ENCODE data around the gene MFAP3L.

Gene MFAP3L

DNA sequence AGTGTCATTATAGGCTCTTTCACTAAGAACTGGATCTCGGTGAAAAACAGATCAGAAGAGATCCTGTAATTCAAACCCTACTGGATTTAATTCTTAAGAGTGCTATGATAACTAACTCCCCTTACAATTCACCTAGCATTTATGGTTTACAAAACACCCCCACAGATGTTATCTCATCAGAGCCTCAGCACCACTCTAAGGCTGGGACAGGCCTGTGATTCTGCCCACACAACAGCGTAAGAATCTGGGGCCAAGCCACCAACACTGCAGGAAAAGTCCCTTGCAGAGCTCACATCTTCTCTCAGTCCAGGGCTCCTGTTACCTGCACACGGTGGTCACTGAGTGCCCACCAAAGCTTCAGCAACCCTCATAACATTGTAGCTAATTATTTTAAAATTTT is 8.9 kb downstream of the MFAP3L start:
- DNase-seq (ENCODE audit: low spot score) = no peak

- DNase-seq (ENCODE audit: low spot score) = no peak
These were observed 10.9 kb downstream of the MFAP3L start for GRCh38 chr4:170015285-170015684.

DNA sequence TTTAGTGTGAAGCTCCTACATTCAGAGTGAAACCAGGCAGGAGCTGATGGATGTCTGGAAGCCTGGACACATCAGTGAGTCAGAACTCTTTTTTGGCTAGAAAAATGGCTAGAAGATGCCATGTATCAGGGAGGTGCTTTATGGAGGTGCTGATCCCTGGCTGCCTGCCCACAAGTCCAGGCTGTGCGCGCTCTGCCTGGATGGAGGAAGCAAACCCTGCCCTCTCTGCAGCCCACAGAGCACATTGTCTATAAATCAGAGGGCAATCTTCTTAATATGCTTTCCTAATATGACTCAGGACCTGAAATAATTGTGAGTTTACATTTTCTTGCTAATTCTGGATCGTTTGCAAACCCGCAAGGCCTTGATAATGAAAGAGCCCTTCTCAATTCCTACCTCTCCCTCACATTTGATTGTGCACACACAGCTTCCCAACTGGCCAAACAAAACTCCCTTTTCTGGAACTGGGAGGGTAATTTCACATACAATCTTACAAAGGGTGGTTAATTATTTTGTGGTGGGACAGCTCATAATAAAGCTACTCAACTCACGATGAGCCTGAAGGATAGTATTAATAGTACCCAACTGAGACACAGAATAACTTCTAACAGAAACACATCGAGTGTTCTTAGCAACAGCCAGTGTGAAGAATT is 11.7 kb downstream of the MFAP3L start:
- DNase-seq (ENCODE audit: low spot score) = no peak

- DNase-seq (ENCODE audit: low spot score) = no peak
These were observed 13.6 kb downstream of the MFAP3L start for GRCh38 chr4:170012629-170012958.

DNA sequence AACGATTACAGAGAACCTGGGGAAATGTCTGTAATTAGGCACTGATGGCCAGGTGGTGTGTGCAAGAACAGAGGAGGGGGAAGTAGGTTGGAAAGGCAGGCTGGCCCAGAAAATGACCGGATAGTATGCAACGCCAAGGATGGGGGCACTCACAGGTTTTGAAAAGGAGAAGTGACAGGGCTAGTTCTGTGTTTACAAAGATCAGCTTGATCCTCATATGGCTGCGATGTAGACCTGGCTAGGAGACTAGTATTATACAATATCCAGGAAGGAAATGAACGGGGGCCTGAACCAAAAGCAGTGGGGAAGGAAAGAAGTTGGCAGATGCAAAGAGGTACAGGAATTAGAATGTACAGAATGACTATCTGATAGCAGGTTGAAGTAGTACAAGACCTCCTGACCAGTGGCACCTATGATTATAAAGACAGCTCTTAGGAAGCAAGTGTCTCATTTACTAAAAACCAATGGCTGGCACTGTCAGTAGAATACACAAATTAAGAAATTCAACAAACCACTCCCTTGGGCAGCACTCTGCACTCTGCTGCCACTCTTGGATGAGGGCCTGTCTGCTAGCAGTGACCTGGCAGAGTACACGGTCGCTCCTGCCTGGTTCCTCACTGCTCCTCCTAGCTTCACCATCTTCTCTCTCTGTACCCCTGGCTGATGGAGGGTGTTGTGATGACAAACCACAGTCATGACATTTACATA is 14.1 kb downstream of the MFAP3L start:
- no peak for DNase-seq (ENCODE audit: low spot score)

- DNase-seq (ENCODE audit: low spot score) = no peak
These were observed 16.9 kb downstream of the MFAP3L start for GRCh38 chr4:170009291-170009690.

DNA sequence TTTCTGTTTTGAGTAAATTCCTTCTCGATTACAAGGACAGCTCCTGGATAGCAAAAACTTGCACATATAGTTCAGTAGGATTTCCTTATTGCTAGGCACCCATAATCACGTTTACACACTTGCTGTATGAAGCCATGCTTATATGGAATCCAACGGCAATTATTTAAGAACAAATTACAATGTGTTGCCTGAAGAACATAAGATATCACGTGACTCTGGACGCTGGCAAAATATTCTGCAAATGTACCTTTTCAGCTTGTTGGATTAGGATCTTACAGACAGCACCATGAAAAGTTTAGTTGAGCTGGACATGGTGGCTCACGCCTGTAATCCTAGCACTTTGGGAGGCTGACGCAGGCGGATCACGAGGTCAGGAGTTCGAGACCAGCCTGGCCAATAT is 17.4 kb downstream of the MFAP3L start:
- no peak for DNase-seq (ENCODE audit: low spot score)

DNA sequence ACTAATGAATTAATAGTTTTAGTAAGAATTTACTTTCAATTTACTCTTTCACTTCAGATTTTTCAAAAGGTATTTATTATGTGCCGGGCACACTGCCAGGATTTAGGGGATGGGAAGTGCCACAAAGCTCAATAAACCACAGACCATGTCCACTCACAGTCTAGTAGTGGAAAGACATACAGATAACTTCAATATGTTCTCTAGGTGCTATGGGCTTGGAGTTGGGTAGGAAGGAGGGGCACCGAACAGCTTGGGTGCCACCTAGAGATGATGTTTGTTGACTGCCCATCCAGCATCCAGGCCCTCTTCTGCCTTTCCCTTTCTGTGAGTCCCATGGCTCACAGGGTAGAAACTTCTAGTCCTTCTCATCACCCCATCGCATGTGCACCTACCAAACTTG is 17.8 kb downstream of the MFAP3L start:
- no peak for DNase-seq (ENCODE audit: low spot score)

DNA sequence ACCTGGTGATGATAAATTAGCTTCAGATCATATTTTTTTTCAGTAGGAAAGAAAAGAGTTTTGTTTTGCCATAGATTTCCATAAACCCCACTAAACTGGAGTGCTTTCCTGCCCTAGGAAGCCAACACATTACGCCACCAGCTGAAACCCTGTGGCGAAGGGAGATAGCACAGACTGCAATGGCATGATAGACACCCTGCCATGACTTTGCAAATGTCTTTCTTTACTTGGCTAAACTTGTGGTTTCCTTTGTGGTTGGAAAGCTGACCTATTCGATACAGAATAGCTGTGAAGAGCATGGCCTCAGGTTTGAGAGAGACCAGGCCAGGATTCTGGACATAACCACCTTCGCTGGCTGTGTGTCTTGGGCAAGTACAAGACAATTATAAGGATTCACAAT is 19.1 kb downstream of the MFAP3L start:
- no peak for DNase-seq (ENCODE audit: low spot score)

GRCh38 chr4:170005472-170005871 is 20.7 kb downstream of the MFAP3L start:
- DNase-seq (ENCODE audit: low spot score) = no peak

GRCh38 chr4:170004651-170005295 is 21.4 kb downstream of the MFAP3L start:
- no peak for DNase-seq (ENCODE audit: low spot score)

GRCh38 chr4:170003071-170004070 is 22.8 kb downstream of the MFAP3L start:
- no peak for DNase-seq (ENCODE audit: low spot score)

- no peak for DNase-seq (ENCODE audit: low spot score)
These were observed 24.4 kb downstream of the MFAP3L start for GRCh38 chr4:170001745-170002267.

DNA sequence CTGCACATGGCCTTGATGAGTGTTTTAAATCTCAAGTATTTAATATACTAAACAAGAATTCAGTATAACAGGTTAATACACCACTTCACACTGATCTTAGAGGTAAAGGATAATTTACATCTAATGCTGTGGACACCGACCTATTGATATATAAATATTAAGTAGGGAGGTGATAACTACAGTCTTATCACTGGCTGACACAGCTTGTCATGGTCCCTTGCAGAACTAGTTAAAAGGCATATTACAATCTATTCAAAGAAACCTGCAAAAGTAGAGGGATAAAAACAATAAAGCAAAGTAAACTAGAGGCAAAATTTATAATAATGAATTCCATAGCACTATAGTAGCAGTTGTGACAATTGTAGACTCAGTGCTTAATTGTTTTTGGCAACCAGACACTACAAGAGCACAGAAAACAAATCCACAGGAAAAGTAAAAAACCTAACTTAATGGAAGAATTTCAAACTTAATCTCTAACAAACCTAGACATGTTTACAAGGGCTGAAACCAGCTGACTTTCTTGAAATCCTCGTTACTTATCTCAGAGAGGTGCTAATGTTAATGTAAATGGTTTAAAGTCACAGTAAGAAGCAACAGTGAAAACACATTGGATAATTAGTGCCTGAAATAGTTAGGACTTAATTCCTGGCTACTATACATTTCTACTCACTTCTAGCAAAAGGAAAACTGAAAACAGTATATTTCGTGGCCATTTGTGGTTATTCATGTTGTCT is 25.0 kb downstream of the MFAP3L start:
- no peak for DNase-seq (ENCODE audit: low spot score)

- no peak for DNase-seq (ENCODE audit: low spot score)
These were observed 26.3 kb downstream of the MFAP3L start for GRCh38 chr4:169999923-170000322.

DNA sequence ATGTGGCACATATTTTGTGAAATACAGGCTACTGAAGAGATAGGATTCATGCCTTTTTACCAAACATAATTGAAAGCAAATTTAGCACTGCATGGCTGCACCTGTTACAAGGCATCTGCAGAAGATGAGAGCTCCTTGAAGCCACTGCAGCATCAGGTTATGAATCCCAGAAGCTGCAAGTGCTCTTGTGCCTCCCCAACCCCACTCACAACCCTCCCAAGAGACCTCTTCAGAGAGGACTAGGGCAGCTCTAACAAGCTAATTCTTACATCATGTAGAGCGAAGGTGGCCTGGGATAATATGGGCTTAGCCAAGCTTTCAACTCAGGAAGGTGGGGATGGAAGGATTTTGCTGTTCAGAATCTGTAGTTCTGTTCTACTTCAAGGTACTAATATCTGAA is 27.2 kb downstream of the MFAP3L start:
- no peak for DNase-seq (ENCODE audit: low spot score)

DNA sequence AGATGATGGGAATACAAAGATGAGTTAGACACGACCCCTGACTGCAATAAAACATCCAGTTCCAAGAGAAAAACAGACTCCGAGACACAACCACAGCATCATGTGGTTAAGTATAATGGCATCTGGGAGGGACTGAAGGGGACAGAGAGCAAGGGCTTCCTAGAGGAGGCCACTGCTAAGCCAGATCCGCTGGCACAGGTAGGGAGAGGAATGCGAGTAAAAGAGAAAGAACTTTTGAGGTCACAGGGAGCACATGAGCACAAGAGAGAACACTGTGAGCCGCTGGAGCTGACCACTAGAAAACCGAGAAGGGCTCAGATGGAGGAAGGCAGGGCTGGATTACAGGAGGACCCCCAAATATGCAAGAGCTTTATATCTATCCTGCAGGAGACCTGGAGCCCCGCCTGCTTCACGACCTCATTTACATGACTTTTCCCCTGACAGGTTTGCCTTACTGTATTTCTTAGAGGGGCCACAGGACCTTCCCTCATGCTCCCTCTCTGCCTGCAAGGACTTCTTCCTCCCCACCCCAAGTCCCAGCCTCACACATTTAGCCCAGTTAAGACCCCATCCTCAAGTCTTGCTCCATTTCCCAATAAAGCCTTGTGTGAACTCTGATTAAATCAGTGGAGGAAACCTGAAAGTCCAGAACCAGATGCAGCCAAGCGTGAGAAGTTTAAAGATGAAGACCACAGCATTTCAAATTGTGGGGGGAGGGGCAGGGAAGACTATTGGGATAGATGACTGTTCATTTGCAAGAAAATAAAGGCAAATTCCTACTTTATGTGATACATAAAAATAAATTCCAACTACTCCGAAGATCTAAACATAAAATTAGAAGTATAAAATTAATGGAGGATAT is 29.6 kb downstream of the MFAP3L start:
- no peak for DNase-seq (ENCODE audit: low spot score)

DNA sequence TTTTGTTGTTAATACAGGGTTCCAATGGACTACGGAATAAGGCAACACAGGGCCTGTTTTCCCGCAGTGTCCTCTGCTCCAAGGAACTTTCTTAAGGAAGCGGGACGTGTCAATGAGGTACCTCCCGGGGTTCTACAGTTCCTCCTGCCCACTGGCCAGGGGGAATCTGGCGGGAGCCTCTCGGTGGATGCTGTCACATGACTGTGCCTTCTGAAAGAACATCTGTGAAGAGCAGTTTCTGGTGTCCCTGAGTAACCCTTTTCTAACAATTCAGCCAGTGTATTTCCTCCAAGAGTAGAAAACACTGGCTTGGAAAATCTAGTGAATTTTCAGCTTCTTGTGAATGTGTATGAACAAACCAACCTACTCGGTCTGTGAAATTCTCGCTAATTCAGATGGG is 32.7 kb downstream of the MFAP3L start:
- DNase-seq (ENCODE audit: low spot score) = no peak

- no peak for DNase-seq (ENCODE audit: low spot score)
These were observed 37.9 kb downstream of the MFAP3L start for GRCh38 chr4:169988252-169988651.

Data from kidney capillary endothelial cell (primary cell).